B cell (primary cell): Measurements from ENCODE around the gene ZNF777. TPM values are rescaled to one million over a fixed set of nuclear protein-coding genes. Genes with fewer than 3 reads are reported as not detected.

ENCODE experiments used
- ATAC-seq: fragments of 200-7000 bp; cut with Tn5 transposase; one replicate; pipeline ENCODE4 v1.10.0; 2021; ENCODE audit warnings: low read depth, mild to moderate bottlenecking, moderate number of reproducible peaks, moderate library complexity
- CTCF ChIA-PET: fragments of 350-600 bp; sonication (Branson Sonifier 250); formaldehyde crosslinking; loops from one replicate; lab custom pipeline; 2021; ENCODE audit warnings: antibody characterized with exemption, inconsistent platforms; lab: Charles Lee
- POLR2A ChIA-PET: fragments of 350-600 bp; sonication (Branson Sonifier 250); formaldehyde crosslinking; loops from one replicate; lab custom pipeline; 2021; ENCODE audit warnings: antibody characterized with exemption; lab: Charles Lee
- DNase-seq: peaks from one replicate; pipeline ENCODE4 v3.0.0; 2013
- H2AFZ ChIP-seq: 2 replicates; pipeline ENCODE4 v1.6.1; 2012; ENCODE audit warnings: mild to moderate bottlenecking, low read depth, low read length; ENCODE audit not compliant: insufficient read depth, poor library complexity, severe bottlenecking
- H3K27ac ChIP-seq, 2 donors: 1 replicate in 1 of 2; 2 replicates in 1 of 2; pipeline ENCODE4 v1.5.1; 2012 to 2013; ENCODE audit warnings: low read length in 2 of 2, mild to moderate bottlenecking in 2 of 2, moderate library complexity in 1 of 2
- H3K27me3 ChIP-seq, 4 experiments: fragments of 200-600 bp in 1 of 4; sonication (generic) in 1 of 4; replicated peaks in 1 of 4; 1 replicate in 2 of 4; 2 replicates in 2 of 4; pipeline versions ENCODE4 v1.6.1 to v1.7.0; 2013 to 2016; ENCODE audit warnings: low read length in 3 of 4, mild to moderate bottlenecking in 2 of 4, mixed read lengths in 1 of 4, moderate library complexity in 1 of 4; ENCODE audit not compliant: insufficient read depth in 4 of 4, control insufficient read depth in 3 of 4; ENCODE audit errors: control extremely low read depth in 1 of 4
- H3K36me3 ChIP-seq, 2 experiments: replicated peaks in 1 of 2; 1 replicate in 1 of 2; 2 replicates in 1 of 2; pipeline versions ENCODE4 v1.6.1 to v1.7.1; 2013; ENCODE audit warnings: low read length in 1 of 2; ENCODE audit not compliant: insufficient read depth in 2 of 2, control insufficient read depth in 1 of 2; ENCODE audit errors: control extremely low read depth in 1 of 2, extremely low read depth in 1 of 2
- H3K4me1 ChIP-seq, 2 donors: fragments of 200-600 bp in 1 of 2; sonication (generic) in 1 of 2; 1 replicate in 1 of 2; 2 replicates in 1 of 2; pipeline versions ENCODE4 v1.5.1 to v1.6.1; 2013 to 2017; ENCODE audit warnings: low read length in 2 of 2; ENCODE audit not compliant: control insufficient read depth in 2 of 2, insufficient read depth in 2 of 2
- H3K4me2 ChIP-seq: replicated peaks from 2 replicates; pipeline ENCODE3; 2012; ENCODE audit warnings: mild to moderate bottlenecking, low read depth, low read length; ENCODE audit not compliant: poor library complexity, severe bottlenecking
- H3K4me3 ChIP-seq, 5 experiments: fragments of 200-600 bp in 1 of 5; sonication (generic) in 1 of 5; 1 replicate in 3 of 5; 2 replicates in 2 of 5; pipeline versions ENCODE4 v1.5.1 to v1.7.0; 2011 to 2016; ENCODE audit warnings: low read length in 4 of 5, mild to moderate bottlenecking in 4 of 5, low read depth in 2 of 5, control low read depth in 1 of 5, moderate library complexity in 1 of 5; ENCODE audit not compliant: insufficient read depth in 1 of 5; ENCODE audit errors: control extremely low read depth in 1 of 5, extremely low read depth in 1 of 5
- H3K79me2 ChIP-seq: fragments of 200-600 bp; sonication (generic); one replicate; pipeline ENCODE4 v1.6.0; 2016; ENCODE audit warnings: low read length; ENCODE audit not compliant: control insufficient read depth, insufficient read depth
- H3K9ac ChIP-seq: fragments of 200-600 bp; sonication (generic); 2 replicates; pipeline ENCODE4 v1.6.1; 2017; ENCODE audit warnings: mild to moderate bottlenecking, low read length, moderate library complexity
- H3K9me3 ChIP-seq, 3 donors: one replicate each; pipeline versions ENCODE4 v1.6.1 to v1.7.1; 2013; ENCODE audit warnings: low read length in 2 of 3; ENCODE audit not compliant: control insufficient read depth in 2 of 3, insufficient read depth in 1 of 3; ENCODE audit errors: control extremely low read depth in 1 of 3
- H4K20me1 ChIP-seq: 2 replicates; pipeline ENCODE4 v1.6.0; 2012; ENCODE audit warnings: mild to moderate bottlenecking, low read length; ENCODE audit not compliant: insufficient read depth, control insufficient read depth, poor library complexity, severe bottlenecking
- H3K27ac Mint-ChIP-seq: one replicate; pipeline ENCODE4 v1.8.0; 2021; ENCODE audit warnings: mixed read lengths
- H3K27me3 Mint-ChIP-seq: one replicate; pipeline ENCODE4 v1.8.0; 2021; ENCODE audit warnings: mixed read lengths
- H3K4me1 Mint-ChIP-seq: one replicate; pipeline ENCODE4 v1.8.0; 2021; ENCODE audit warnings: mixed read lengths
- H3K4me3 Mint-ChIP-seq: one replicate; pipeline ENCODE4 v1.8.0; 2021; ENCODE audit warnings: mixed read lengths
- H3K9me3 Mint-ChIP-seq: one replicate; pipeline ENCODE4 v1.8.0; 2022; ENCODE audit warnings: mixed read lengths; ENCODE audit not compliant: insufficient read depth
- EZH2 ChIP-seq: IDR thresholded peaks from 2 replicates; pipeline ENCODE4 v1.6.1; 2012; ENCODE audit warnings: borderline replicate concordance, low read depth, mild to moderate bottlenecking, moderate library complexity, low read length; ENCODE audit not compliant: insufficient read depth, poor library complexity, severe bottlenecking
- WGBS: methylation state at CpG from one replicate; pipeline ENCODE4 v1.1.5; 2013; ENCODE audit warnings: missing lambda C conversion rate; ENCODE audit not compliant: insufficient coverage; 5-methylcytosine and 5-hydroxymethylcytosine counted together
- intact Hi-C: fragments of 100-400 bp; cut with micrococcal nuclease; formaldehyde crosslinking; loops from one replicate; pipeline ENCODE4 v1.10.0; 2022
- polyA plus RNA-seq: library from polyadenylated mRNA; depleted of rRNA; stranded (reverse); fragments of >200 nt; gene quantifications from 2 replicates; pipeline ENCODE4 v1.2.3, GENCODE V29; 2012
- total RNA-seq, 2 donors: library from RNA; stranded (reverse); fragments of 120-200 nt in 1 of 2; gene quantifications; 1 replicate in 1 of 2; 2 replicates in 1 of 2; pipeline versions ENCODE4 v1.2.3 to v1.2.4, GENCODE V29; 2013 to 2022
- TF ChIP-seq, protein P1 (sequence below): fragments of 200-600 bp; IDR thresholded peaks from one replicate; pipeline ENCODE4 v1.8.0; 2022; ENCODE audit warnings: antibody characterized with exemption, mild to moderate bottlenecking

ZNF777 gene
- total and polyA plus RNA-seq, 2 donors (not counting 1 experiment from before 2014, with no cell fraction given): 8.3 to 16.0 TPM

DNA sequence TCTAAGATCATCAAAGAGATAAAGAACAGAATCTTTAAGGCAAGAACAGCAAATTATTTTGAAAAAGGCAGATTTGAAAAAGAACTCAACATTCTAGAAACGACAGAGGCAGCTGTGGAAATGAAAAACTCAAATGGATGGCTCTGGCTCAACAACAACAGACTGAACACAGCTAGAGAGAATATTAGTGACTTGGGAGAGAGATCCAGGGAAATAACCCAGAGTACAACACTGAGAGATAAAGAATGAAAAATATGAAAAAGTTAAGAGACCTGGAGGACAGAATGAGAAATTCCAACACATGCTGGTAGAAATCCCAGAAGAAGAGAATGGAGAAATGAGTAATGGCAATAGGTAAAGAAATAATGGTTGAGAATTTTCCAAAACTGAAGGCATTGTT is 17.9 kb upstream of the ZNF777 start:
- POLR2A ChIA-PET: no interaction called here
- Mint-ChIP-seq H3K4me1 (no peaks in the 10 kb centered on the region), H3K9me3 (peaks cover 6% of the 10 kb centered on the region), H3K4me3 (no peak overlapping the region), H3K27ac (no peak overlapping the region), H3K27me3 (no peaks in the 10 kb centered on the region)
- no peak overlapping the region for H2AFZ ChIP-seq
- no peak for TF ChIP-seq EZH2
- TF ChIP-seq, protein P1, sequence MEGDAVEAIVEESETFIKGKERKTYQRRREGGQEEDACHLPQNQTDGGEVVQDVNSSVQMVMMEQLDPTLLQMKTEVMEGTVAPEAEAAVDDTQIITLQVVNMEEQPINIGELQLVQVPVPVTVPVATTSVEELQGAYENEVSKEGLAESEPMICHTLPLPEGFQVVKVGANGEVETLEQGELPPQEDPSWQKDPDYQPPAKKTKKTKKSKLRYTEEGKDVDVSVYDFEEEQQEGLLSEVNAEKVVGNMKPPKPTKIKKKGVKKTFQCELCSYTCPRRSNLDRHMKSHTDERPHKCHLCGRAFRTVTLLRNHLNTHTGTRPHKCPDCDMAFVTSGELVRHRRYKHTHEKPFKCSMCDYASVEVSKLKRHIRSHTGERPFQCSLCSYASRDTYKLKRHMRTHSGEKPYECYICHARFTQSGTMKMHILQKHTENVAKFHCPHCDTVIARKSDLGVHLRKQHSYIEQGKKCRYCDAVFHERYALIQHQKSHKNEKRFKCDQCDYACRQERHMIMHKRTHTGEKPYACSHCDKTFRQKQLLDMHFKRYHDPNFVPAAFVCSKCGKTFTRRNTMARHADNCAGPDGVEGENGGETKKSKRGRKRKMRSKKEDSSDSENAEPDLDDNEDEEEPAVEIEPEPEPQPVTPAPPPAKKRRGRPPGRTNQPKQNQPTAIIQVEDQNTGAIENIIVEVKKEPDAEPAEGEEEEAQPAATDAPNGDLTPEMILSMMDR: no peak
- peaks cover 14% of the 10 kb centered on the region for H3K79me2 ChIP-seq
- no peak overlapping the region for H3K4me3 ChIP-seq
- ATAC-seq (no peak), DNase-seq (no peak)
- intact Hi-C loops: no loop called here
- H3K9me3 ChIP-seq: peaks cover 0 to 9% (median 1%) of the 10 kb centered on the region in 3 donors
- H3K27ac ChIP-seq: no peak overlapping the region
- no peaks in the 10 kb centered on the region for H3K4me1 ChIP-seq
- H3K36me3 ChIP-seq: peaks cover 0 to 31% of the 10 kb centered on the region in 2 experiments
- H3K27me3 ChIP-seq: no peaks in the 10 kb centered on the region
- H3K9ac ChIP-seq: no peak overlapping the region
- CTCF ChIA-PET: no interaction called here
- H3K4me2 ChIP-seq: no peak overlapping the region
- no CpG with 5 or more reads among the region's 1 CpG for WGBS
- H4K20me1 ChIP-seq: peaks cover 7% of the 10 kb centered on the region

DNA sequence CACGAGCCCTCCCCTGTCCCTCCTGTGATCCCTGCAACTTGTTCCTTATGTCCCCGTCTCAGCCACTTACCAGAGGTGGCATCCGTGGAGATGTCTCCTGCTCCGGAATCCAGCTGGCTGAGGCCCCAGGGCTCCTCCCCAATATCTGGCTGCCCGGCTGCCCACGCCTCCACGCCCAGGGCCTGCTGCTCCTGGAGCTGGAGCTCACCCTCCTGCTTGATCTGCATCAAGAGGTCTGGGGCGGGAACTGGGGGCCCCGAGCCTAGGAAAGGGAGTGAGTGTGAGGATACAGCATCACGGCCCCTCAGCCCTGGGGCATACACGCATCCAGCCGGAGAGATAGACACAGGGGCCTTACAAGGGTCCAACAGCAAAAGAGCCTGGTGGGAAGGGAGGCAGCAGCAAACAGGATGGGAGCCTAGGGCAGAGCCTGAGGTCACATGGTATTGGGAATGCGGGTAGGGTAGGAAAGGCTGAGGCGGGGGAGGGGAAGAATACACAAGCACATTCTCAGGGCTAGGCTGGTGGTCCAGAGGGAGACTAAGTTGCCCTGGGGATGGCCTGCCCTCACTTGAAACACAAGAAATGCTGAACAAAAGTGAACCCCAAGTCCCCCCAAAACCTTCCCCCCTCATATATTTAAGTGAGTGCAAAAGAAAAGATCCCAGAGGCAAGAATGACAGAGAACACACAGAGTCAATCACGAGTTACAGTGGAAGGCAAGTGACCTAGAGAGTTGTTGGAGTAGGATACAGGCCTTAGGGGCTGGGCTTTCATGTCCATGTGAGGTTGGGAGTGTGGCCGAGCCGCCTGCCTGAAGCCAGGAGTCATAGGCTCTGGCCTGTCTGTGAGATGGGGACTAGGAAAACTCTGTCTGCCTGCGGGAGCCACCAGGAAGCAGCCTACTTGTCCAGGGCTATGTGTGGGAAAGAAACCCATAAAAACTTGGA is 16.9 kb upstream of the ZNF777 start:
- intact Hi-C loops: no loop called here
- H4K20me1 ChIP-seq: peaks cover 7% of the 10 kb centered on the region
- no peaks in the 10 kb centered on the region for H3K4me1 Mint-ChIP-seq
- H3K9me3 ChIP-seq: peaks cover 0 to 9% (median 1%) of the 10 kb centered on the region in 3 donors
- no peak overlapping the region for H3K4me2 ChIP-seq
- H3K4me1 ChIP-seq: no peaks in the 10 kb centered on the region
- H3K4me3 ChIP-seq: no peak overlapping the region
- H2AFZ ChIP-seq: no peak overlapping the region
- WGBS: over 99% methylated on average over 17 of the region's 18 CpGs
- H3K27me3 Mint-ChIP-seq: no peaks in the 10 kb centered on the region
- peaks cover 6% of the 10 kb centered on the region for H3K9me3 Mint-ChIP-seq
- no peak for ATAC-seq
- no peak overlapping the region for H3K4me3 Mint-ChIP-seq
- DNase-seq: no peak
- no peak overlapping the region for H3K27ac ChIP-seq
- no peak for TF ChIP-seq EZH2
- TF ChIP-seq, protein P1: no peak
- ChIA-PET POLR2A (no interaction called here), CTCF (interaction anchor here (1.4 kb wide), 1 partner anchor 55 kb away, joined by 5 read pairs; no protein-coding TSS in a partner anchor)
- H3K36me3 ChIP-seq: peaks cover 0 to 41% of the 10 kb centered on the region in 2 experiments
- H3K9ac ChIP-seq: no peak overlapping the region
- no peaks in the 10 kb centered on the region for H3K27me3 ChIP-seq
- H3K79me2 ChIP-seq: peaks cover 14% of the 10 kb centered on the region
- no peak overlapping the region for H3K27ac Mint-ChIP-seq
